NCI-H146 treated with DMSO at 0.1 percent for 48 hours (cell line): Measurements from ENCODE around the gene LAMA5.

Source experiments
- DNase-seq: peaks from one replicate; lab custom pipeline; 2025; ENCODE audit not compliant: unreplicated experiment; lab: John Stamatoyannopoulos, UW

The LAMA5 gene

GRCh38 chr20:62289131-62289530 is 78.0 kb downstream of the LAMA5 start:
- no peak for DNase-seq

- no peak for DNase-seq
Observed at GRCh38 chr20:62288535-62289105, 78.5 kb downstream of the LAMA5 start.

- no peak for DNase-seq
Observed at GRCh38 chr20:62287759-62288534, 79.2 kb downstream of the LAMA5 start.

- DNase-seq: no peak
Observed at GRCh38 chr20:62287129-62287528, 80.0 kb downstream of the LAMA5 start.

DNA sequence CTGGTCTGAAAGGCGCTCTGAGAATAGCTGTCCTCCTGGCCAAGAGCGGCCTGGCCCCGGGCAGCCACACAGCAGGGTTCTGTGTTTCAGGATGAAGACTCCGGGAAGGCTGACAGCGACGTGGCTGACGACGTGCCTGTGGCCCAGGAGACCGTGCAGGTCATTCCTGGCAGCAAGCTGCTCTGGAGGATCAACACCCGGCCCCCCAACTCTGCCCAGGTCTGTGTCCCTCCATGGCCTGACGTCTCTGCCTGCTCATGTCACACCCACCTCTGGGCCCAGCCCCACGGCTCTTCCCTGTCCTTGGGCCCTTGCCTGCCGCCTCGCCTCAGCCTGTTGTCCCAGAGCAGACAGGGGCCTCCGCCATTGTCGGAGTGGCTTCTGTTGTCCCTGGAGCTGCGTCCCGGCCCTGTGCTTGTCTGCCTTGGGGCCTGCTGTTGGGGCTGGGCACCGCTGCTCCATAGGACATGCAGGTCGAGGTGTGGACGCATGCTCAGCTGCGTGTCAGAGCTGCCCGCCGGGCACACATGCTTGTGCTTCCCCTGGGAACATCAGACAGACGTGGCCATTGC is 80.5 kb downstream of the LAMA5 start:
- DNase-seq: no peak

DNA sequence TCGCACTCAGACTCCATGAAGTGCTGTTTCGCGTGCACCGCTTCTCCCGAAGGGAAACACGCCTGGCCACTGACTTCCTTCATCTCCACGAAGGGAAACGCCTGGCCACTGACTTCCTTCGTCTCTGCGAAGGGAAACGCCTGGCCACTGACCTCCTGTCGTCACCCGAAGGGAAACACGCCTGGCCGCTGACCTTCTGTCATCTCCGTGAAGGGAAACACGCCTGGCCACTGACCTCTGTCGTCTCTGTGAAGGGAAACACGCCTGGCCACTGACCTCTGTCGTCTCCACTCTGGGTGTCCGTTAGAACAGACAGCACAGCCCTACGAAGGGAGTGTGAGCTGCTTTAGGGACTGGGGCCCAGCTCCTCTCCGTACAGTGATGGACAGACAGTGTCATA is 81.4 kb downstream of the LAMA5 start:
- no peak for DNase-seq

DNA sequence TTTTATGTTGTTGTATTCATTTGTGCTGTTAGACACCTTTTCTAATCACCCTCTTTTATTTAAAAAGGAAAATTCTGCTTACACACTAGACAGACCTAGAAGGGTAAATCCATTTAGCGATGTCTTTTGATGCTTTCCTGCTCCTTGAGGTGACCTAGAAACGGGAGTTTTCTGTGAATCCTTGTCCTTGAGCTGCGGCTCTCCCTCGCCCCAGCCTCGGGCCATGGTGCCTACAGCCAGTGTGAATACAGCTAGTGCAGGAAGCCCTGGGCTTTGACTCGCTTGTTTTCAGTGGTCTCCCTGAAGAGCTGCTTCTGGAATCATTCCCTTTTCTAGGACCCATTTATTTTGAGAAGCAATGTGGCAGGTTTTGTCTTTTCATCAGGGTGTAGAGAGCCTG is 82.0 kb downstream of the LAMA5 start:
- DNase-seq: no peak

DNA sequence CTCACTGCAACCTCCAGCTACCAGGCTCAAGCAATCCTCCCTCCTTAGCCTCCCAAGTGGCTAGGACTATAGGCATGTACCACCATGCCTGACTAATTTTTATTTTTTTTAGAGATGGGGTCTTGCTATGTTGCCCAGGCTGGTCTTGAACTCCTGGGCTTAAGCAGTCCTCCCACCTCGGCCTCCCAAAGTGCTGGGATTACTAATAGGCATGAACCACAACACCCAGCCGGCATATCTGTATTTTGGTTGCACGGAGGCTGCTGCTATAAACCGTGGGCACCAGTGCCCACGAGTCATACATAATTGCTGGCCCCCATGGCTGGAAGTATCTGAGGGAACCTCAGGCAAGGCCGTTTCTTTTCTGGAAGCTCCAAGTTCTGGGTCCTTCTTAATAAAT is 82.7 kb downstream of the LAMA5 start:
- no peak for DNase-seq

- no peak for DNase-seq
Observed at GRCh38 chr20:62282877-62283503, 84.1 kb downstream of the LAMA5 start.

DNA sequence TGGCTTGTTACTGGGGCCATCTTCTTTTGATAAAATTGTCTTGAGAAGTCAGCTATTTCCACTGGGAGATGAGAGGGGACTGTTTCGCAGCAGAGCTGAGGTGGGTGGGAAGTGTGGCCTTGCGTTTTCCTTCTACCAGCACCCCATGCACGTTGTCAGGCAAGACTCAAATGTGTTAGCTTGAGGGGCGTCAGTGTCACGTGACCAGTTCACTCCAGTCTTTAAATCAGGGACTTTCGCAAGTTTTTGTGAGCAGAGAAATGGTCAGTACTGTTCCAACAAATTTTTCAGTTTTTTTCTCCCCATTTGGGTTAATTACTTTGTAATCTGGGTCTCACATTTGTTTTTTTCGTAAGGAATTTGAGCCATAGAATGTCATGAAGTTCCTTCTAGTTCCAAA is 85.0 kb downstream of the LAMA5 start:
- DNase-seq: no peak

GRCh38 chr20:62281161-62281933 is 85.8 kb downstream of the LAMA5 start:
- DNase-seq: no peak

GRCh38 chr20:62280303-62280702 is 86.8 kb downstream of the LAMA5 start:
- DNase-seq: no peak

- no peak for DNase-seq
Observed at GRCh38 chr20:62277253-62277652, 89.9 kb downstream of the LAMA5 start.

DNA sequence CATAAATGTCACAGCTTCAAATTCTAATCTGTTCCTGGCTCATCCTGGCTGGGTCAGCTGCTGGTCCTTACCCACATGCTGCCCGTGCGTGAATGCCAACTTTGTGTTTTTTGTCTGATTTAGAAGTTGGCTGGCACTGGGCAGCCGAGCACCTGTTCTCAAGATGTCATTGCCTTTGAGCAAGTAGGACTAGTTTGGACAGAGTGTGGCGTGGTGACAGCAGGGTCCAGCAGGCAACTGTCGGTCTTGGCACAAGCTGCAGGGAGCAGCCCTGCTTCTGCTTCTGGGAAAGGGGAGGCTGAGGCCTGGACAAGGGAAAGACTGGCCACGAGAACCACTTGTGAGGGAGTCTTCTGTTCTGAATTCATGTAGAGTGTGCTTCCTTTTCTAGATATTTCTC is 90.7 kb downstream of the LAMA5 start:
- DNase-seq: no peak

GRCh38 chr20:62275219-62275618 is 91.9 kb downstream of the LAMA5 start:
- DNase-seq: no peak

DNA sequence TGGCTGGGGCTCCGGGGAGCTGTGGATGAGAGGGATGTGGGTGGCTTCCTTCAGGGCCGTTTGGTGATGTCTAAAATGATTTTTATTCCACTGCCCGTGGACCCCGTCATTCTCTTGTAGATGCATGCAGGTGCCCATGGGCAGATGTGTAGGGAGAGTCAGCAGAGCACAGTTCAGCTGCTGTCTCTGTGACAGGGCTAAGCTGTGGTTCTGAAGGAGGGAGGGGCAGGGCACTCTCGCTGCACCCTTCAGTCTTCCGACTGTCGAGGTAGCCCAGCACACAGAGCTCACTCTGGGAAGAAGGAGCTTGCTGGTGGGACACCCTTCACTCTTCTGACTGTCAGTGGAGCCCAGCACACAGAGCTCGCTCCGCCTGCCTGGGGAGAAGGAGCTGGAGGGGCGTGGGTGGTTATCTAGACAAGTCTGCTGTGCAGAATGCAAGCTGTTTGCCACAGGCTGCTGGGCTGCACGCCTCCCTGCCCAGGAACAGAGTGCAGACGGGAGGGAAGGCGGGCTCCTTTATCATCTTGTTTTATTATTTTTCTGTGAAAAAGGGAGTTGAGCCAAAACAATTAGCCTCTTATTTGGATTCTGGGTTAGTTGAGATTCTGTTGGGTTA is 92.7 kb downstream of the LAMA5 start:
- no peak for DNase-seq

- no peak for DNase-seq
Observed at GRCh38 chr20:62273416-62273815, 93.7 kb downstream of the LAMA5 start.

DNA sequence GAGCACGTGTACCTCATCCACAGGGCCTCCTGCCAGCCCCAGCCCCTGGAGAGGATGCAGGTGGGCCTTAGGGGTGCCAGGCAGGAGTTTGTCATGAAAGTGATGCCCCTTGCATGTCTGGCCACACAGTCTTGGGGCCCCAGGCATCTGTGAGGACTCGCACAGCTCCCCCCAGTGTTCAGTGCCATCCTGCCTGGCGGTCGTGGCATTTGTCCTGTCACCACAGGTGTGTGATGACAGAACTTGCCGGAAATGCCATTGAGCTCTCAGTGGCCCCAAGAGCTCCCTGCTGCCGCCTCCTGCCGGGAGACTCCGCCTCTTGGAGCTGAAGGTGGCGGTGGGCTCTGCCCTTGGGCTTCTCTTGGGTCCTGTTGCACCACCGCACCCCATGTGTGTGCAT is 94.9 kb downstream of the LAMA5 start:
- no peak for DNase-seq

GRCh38 chr20:62269871-62270270 is 97.2 kb downstream of the LAMA5 start:
- DNase-seq: no peak

- DNase-seq: no peak
Observed at GRCh38 chr20:62269378-62269777, 97.7 kb downstream of the LAMA5 start.
